Vagina (tissue), 2 donors: ENCODE results near the gene PALLD. TPM values are rescaled to one million over a fixed set of nuclear protein-coding genes. Genes with fewer than 3 reads are reported as not detected.

ENCODE experiments used
- DNase-seq, 2 donors: peaks; one replicate each; pipeline ENCODE4 v3.0.0-alpha.2; 2017; ENCODE audit errors: extremely low spot score in 2 of 2
- H3K27ac ChIP-seq: fragments of 200-600 bp; sonication (generic); one replicate; pipeline ENCODE4 v1.5.1; 2019
- H3K27me3 ChIP-seq: fragments of 200-600 bp; sonication (generic); one replicate; pipeline ENCODE4 v1.5.1; 2019
- H3K36me3 ChIP-seq, 2 donors: fragments of 200-600 bp; sonication (generic); one replicate each; pipeline ENCODE4 v1.5.1; 2017 to 2019
- H3K4me1 ChIP-seq: fragments of 200-600 bp; sonication (generic); one replicate; pipeline ENCODE4 v1.5.1; 2019
- H3K4me3 ChIP-seq, 2 donors: fragments of 200-600 bp; sonication (generic); 1 replicate in 1 of 2; 2 replicates in 1 of 2; pipeline ENCODE4 v1.5.1; 2016 to 2019
- H3K9me3 ChIP-seq: fragments of 200-600 bp; sonication (generic); one replicate; pipeline ENCODE4 v1.5.1; 2019
- POLR2A ChIP-seq, 2 donors: fragments of 450-650 bp; IDR thresholded peaks; one replicate each; pipeline ENCODE4 v1.6.1; 2017; ENCODE audit warnings: antibody characterized with exemption in 2 of 2, mild to moderate bottlenecking in 2 of 2, moderate library complexity in 2 of 2
- POLR2AphosphoS5 ChIP-seq, 2 donors: sonication (generic); formaldehyde crosslinking; IDR thresholded peaks; one replicate each; pipeline ENCODE4 v1.9.0; 2017; ENCODE audit warnings: antibody characterized with exemption in 2 of 2, mild to moderate bottlenecking in 2 of 2, low read depth in 1 of 2; ENCODE audit not compliant: insufficient read depth in 1 of 2
- intact Hi-C: fragments of 100-400 bp; cut with DNase I; formaldehyde crosslinking; loops from one replicate; pipeline ENCODE4 v1.15.1; 2023
- total RNA-seq: library from RNA; depleted of rRNA; stranded (reverse); fragments of >200 nt; gene quantifications from one replicate; pipeline ENCODE4 v1.2.3, GENCODE V29; 2016
- TF ChIP-seq, protein P1 (sequence below), 3 experiments: fragments of 450-650 bp in 2 of 3; fragments of 200-600 bp in 1 of 3; sonication (generic) in 1 of 3; IDR thresholded peaks; one replicate each; pipeline ENCODE4 v1.5.1; 2017 to 2019; ENCODE audit warnings: antibody characterized with exemption in 3 of 3, mild to moderate bottlenecking in 2 of 3, moderate library complexity in 2 of 3

The PALLD gene
- total RNA-seq, 1 donor from 2014 or later: 229 TPM

DNA sequence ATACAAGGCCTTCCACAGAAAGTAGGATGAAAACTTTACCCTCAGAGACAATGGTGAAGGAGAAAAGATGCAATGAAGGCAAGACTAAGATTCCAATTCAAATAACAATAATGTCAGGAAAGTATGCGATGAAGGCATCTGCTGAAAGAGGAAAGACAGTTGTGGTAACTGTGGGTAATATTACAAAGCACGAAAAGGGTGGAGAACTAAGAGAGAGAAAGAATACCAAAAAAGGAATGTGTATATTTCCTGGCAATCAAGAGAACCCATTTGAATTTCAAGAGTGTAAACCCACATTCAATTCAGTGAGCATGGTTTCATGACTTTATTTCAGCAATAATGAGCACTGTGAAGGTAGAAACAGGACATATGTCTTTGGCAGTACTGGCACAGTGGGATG, 225.5 kb downstream of the PALLD start:
- Histone ChIP-seq H3K27me3 (no peaks in the 10 kb centered on the region), H3K36me3 (no peaks in the 10 kb centered on the region), H3K9me3 (no peaks in the 10 kb centered on the region), H3K27ac (no peak overlapping the region), H3K4me3 (no peak overlapping the region), H3K4me1 (peaks cover 17% of the 10 kb centered on the region)
- intact Hi-C loops: no loop called here
- no peak for DNase-seq
- TF ChIP-seq POLR2A (IDR thresholded peaks at IDR 0.05): no peak
- TF ChIP-seq, protein P1, sequence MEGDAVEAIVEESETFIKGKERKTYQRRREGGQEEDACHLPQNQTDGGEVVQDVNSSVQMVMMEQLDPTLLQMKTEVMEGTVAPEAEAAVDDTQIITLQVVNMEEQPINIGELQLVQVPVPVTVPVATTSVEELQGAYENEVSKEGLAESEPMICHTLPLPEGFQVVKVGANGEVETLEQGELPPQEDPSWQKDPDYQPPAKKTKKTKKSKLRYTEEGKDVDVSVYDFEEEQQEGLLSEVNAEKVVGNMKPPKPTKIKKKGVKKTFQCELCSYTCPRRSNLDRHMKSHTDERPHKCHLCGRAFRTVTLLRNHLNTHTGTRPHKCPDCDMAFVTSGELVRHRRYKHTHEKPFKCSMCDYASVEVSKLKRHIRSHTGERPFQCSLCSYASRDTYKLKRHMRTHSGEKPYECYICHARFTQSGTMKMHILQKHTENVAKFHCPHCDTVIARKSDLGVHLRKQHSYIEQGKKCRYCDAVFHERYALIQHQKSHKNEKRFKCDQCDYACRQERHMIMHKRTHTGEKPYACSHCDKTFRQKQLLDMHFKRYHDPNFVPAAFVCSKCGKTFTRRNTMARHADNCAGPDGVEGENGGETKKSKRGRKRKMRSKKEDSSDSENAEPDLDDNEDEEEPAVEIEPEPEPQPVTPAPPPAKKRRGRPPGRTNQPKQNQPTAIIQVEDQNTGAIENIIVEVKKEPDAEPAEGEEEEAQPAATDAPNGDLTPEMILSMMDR (IDR thresholded peaks at IDR 0.05): no peak
- no peak for TF ChIP-seq POLR2AphosphoS5 (IDR thresholded peaks at IDR 0.05; ENCODE audit: insufficient read depth in 1 of 2, low read depth in 1 of 2)

DNA sequence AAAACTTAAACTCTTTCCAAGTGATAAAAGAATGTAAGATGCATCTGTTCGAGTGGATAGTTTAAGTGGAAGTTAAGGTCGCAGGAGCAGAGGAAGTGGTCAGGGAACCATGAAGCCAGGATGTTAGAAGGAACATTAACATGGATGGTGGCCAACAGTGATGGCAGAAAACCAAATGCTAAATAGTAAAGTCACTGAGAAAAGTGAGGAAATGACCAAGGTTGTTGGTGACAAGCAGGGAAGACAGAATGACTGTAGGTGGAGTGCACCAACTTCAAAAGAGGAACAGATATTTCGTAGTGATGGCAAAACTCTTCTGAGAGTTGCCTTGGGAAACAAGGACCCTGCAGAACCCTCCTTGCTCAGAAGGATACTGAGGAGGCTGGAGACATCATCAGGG, 226.2 kb downstream of the PALLD start:
- Histone ChIP-seq H3K27me3 (no peaks in the 10 kb centered on the region), H3K36me3 (no peaks in the 10 kb centered on the region), H3K27ac (no peak overlapping the region), H3K4me1 (peaks cover 10% of the 10 kb centered on the region), H3K4me3 (no peak overlapping the region), H3K9me3 (no peaks in the 10 kb centered on the region)
- intact Hi-C loops: no loop called here
- TF ChIP-seq POLR2AphosphoS5 (IDR thresholded peaks at IDR 0.05; ENCODE audit: insufficient read depth in 1 of 2, low read depth in 1 of 2) (no peak), POLR2A (IDR thresholded peaks at IDR 0.05) (no peak)
- TF ChIP-seq, protein P1 (IDR thresholded peaks at IDR 0.05): no peak
- no peak for DNase-seq

DNA sequence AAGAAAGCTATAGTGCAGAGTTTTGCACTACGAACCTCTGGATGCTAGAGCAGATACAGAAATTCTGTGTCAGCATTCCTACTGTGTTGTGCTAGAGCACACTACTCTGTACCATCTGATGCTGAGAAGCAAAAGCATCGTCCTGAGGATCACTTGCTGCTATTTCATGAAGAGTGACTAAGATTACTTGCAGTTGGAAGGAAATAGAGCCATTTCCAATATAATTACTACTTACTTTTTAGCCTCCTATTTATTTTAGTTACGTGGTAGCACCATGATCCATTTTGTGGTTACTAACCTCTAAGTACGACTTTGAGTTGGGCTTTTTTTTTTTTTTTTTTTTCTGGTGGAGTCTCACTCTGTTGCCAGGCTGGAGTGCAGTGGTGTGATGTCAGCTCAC, 226.7 kb downstream of the PALLD start:
- Histone ChIP-seq H3K27ac (no peak overlapping the region), H3K4me3 (no peak overlapping the region), H3K36me3 (no peaks in the 10 kb centered on the region), H3K27me3 (no peaks in the 10 kb centered on the region), H3K4me1 (peaks cover 9% of the 10 kb centered on the region), H3K9me3 (no peaks in the 10 kb centered on the region)
- no peak for DNase-seq
- intact Hi-C loops: no loop called here
- TF ChIP-seq, protein P1 (IDR thresholded peaks at IDR 0.05): no peak
- no peak for TF ChIP-seq POLR2AphosphoS5 (IDR thresholded peaks at IDR 0.05; ENCODE audit: insufficient read depth in 1 of 2, low read depth in 1 of 2)
- no peak for TF ChIP-seq POLR2A (IDR thresholded peaks at IDR 0.05)

DNA sequence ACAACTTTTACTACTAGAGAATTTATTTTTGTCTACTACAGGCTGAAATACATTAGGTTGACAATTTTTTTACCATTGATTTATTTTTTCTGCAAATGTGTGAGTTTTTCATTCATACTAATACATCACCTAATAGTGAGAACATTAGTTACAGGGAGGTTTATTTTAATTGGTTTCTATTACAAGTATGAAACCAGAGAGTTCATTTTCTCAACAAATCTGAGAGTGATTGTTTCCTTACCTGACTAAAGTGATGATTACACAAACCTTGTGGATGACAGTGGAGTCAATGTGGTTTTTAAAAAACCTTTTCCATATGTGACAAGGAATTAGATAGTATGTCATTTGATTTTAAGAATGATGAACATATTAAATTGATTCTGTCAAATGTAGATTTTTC, 227.4 kb downstream of the PALLD start:
- Histone ChIP-seq H3K27ac (no peak overlapping the region), H3K36me3 (no peaks in the 10 kb centered on the region), H3K4me3 (no peak overlapping the region), H3K27me3 (no peaks in the 10 kb centered on the region), H3K9me3 (no peaks in the 10 kb centered on the region), H3K4me1 (peaks cover 9% of the 10 kb centered on the region)
- intact Hi-C loops: no loop called here
- TF ChIP-seq, protein P1 (IDR thresholded peaks at IDR 0.05): no peak
- no peak for TF ChIP-seq POLR2A (IDR thresholded peaks at IDR 0.05)
- TF ChIP-seq POLR2AphosphoS5 (IDR thresholded peaks at IDR 0.05; ENCODE audit: insufficient read depth in 1 of 2, low read depth in 1 of 2): no peak
- no peak for DNase-seq

DNA sequence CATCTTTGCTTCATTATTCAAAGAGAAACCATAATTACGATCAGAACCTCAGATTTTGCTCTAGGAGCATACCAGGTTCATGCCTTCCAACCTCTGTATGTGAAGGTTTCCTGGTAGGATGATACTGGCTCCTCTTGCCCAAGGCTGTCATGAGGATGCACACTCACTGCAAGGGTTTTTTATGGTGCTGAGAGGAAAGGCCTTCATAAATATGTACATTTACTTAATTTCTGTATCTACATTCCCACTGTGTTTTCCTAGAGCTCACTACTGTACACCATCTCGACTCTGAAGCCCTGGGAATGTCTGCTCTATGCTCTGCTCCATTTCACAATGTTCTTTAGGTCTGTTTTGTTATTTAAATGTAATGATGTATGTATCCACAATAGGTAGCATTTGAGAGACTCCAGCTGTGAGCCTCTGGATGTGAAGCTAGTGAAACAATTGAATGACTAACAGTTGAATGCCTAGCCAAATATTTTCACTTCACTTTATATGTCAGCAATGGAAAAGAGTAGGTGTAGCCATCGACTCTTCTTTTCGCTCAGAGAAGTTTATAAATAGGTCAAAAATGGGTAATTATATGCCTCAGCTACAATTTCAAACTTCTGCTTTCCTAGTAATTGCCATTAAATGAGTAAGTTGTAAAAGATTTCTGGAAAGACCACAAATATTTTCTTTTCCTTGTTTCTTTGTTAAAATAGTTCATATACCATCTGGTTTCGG, 228.0 kb downstream of the PALLD start:
- Histone ChIP-seq H3K36me3 (no peaks in the 10 kb centered on the region), H3K27ac (no peak overlapping the region), H3K4me3 (no peak overlapping the region), H3K27me3 (no peaks in the 10 kb centered on the region), H3K9me3 (no peaks in the 10 kb centered on the region), H3K4me1 (peaks cover 9% of the 10 kb centered on the region)
- intact Hi-C loops: no loop called here
- TF ChIP-seq POLR2AphosphoS5 (IDR thresholded peaks at IDR 0.05; ENCODE audit: insufficient read depth in 1 of 2, low read depth in 1 of 2): no peak
- TF ChIP-seq, protein P1 (IDR thresholded peaks at IDR 0.05): no peak
- DNase-seq: no peak
